Liver (tissue), 3 donors: ENCODE data around the gene TMEM231.

ENCODE experiments used
- CTCF ChIP-seq: fragments of 150-350 bp; IDR thresholded peaks from 2 replicates; pipeline ENCODE4 v1.5.1; 2017; ENCODE audit warnings: improper control_type of control experiment, low read depth, low read length; ENCODE audit not compliant: missing input control
- GABPA ChIP-seq, 2 donors: IDR thresholded peaks in 1 of 2; conservative IDR thresholded peaks in 1 of 2; 2 replicates each; pipeline ENCODE4 v1.6.1; 2016; ENCODE audit warnings: antibody characterized with exemption in 2 of 2, mild to moderate bottlenecking in 1 of 2, moderate library complexity in 1 of 2
- JUND ChIP-seq, 2 donors: IDR thresholded peaks; 2 replicates each; pipeline ENCODE4 v1.6.1; 2016; ENCODE audit warnings: antibody characterized with exemption in 2 of 2
- SP1 ChIP-seq: IDR thresholded peaks from 2 replicates; pipeline ENCODE4 v1.6.1; 2018; ENCODE audit warnings: antibody characterized with exemption, mild to moderate bottlenecking
- YY1 ChIP-seq: IDR thresholded peaks from 2 replicates; pipeline ENCODE4 v1.6.1; 2016; ENCODE audit warnings: antibody characterized with exemption, mild to moderate bottlenecking
- TF ChIP-seq, protein P1 (sequence below): IDR thresholded peaks from 2 replicates; pipeline ENCODE4 v1.6.1; 2016; ENCODE audit warnings: antibody characterized with exemption, mild to moderate bottlenecking
- TF ChIP-seq, protein P2 (sequence below): IDR thresholded peaks from 2 replicates; pipeline ENCODE4 v1.6.1; 2016; ENCODE audit warnings: antibody characterized with exemption
- TF ChIP-seq, protein P3 (sequence below): IDR thresholded peaks from 2 replicates; pipeline ENCODE4 v1.6.1; 2016; ENCODE audit warnings: antibody characterized with exemption
- donor health status: healthy.
- donor health status: healthy.

DNA sequence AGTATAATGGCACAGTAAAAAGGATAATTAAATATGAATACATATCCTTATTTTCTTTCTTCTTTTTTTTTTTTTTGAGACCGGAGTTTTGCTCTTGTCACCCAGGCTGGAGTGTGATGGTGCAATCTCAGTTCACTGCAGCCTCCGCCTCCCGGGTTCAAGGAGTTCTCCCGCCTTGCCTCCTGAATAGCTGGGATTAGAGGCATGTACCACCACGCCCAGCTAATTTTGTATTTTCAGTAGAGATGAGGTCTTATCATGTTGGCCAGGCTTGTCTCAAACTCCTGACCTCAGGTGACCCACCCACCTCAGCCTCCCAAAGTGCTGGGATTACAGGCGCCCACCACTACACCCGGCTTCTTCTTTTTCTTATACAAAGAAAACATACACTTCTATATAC, 22.2 kb upstream of the TMEM231 start:
- TF ChIP-seq JUND (IDR thresholded peaks at IDR 0.05) (no peak), CTCF (no peak), YY1 (no peak), GABPA (IDR thresholded peaks at IDR 0.05 in 1 of 2, conservative IDR thresholded peaks at IDR 0.05 in 1 of 2) (no peak), SP1 (no peak)
- TF ChIP-seq, protein P1, sequence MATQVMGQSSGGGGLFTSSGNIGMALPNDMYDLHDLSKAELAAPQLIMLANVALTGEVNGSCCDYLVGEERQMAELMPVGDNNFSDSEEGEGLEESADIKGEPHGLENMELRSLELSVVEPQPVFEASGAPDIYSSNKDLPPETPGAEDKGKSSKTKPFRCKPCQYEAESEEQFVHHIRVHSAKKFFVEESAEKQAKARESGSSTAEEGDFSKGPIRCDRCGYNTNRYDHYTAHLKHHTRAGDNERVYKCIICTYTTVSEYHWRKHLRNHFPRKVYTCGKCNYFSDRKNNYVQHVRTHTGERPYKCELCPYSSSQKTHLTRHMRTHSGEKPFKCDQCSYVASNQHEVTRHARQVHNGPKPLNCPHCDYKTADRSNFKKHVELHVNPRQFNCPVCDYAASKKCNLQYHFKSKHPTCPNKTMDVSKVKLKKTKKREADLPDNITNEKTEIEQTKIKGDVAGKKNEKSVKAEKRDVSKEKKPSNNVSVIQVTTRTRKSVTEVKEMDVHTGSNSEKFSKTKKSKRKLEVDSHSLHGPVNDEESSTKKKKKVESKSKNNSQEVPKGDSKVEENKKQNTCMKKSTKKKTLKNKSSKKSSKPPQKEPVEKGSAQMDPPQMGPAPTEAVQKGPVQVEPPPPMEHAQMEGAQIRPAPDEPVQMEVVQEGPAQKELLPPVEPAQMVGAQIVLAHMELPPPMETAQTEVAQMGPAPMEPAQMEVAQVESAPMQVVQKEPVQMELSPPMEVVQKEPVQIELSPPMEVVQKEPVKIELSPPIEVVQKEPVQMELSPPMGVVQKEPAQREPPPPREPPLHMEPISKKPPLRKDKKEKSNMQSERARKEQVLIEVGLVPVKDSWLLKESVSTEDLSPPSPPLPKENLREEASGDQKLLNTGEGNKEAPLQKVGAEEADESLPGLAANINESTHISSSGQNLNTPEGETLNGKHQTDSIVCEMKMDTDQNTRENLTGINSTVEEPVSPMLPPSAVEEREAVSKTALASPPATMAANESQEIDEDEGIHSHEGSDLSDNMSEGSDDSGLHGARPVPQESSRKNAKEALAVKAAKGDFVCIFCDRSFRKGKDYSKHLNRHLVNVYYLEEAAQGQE: no peak
- TF ChIP-seq, protein P2, sequence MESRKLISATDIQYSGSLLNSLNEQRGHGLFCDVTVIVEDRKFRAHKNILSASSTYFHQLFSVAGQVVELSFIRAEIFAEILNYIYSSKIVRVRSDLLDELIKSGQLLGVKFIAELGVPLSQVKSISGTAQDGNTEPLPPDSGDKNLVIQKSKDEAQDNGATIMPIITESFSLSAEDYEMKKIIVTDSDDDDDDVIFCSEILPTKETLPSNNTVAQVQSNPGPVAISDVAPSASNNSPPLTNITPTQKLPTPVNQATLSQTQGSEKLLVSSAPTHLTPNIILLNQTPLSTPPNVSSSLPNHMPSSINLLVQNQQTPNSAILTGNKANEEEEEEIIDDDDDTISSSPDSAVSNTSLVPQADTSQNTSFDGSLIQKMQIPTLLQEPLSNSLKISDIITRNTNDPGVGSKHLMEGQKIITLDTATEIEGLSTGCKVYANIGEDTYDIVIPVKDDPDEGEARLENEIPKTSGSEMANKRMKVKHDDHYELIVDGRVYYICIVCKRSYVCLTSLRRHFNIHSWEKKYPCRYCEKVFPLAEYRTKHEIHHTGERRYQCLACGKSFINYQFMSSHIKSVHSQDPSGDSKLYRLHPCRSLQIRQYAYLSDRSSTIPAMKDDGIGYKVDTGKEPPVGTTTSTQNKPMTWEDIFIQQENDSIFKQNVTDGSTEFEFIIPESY: no peak
- TF ChIP-seq, protein P3, sequence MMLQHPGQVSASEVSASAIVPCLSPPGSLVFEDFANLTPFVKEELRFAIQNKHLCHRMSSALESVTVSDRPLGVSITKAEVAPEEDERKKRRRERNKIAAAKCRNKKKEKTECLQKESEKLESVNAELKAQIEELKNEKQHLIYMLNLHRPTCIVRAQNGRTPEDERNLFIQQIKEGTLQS: no peak
